Measurements from ENCODE around the gene B3GLCT.

GRCh38 chr13:31367410-31367809 lies 167.6 kb downstream of the B3GLCT start:
- TF ChIP-seq, protein P1, sequence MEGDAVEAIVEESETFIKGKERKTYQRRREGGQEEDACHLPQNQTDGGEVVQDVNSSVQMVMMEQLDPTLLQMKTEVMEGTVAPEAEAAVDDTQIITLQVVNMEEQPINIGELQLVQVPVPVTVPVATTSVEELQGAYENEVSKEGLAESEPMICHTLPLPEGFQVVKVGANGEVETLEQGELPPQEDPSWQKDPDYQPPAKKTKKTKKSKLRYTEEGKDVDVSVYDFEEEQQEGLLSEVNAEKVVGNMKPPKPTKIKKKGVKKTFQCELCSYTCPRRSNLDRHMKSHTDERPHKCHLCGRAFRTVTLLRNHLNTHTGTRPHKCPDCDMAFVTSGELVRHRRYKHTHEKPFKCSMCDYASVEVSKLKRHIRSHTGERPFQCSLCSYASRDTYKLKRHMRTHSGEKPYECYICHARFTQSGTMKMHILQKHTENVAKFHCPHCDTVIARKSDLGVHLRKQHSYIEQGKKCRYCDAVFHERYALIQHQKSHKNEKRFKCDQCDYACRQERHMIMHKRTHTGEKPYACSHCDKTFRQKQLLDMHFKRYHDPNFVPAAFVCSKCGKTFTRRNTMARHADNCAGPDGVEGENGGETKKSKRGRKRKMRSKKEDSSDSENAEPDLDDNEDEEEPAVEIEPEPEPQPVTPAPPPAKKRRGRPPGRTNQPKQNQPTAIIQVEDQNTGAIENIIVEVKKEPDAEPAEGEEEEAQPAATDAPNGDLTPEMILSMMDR (IDR thresholded peaks at IDR 0.05) = no peak
- TF ChIP-seq POLR2A (IDR thresholded peaks at IDR 0.05) = no peak

Measured in breast epithelium (tissue), 3 donors.